Measurements from ENCODE around the gene TSTD2.

TSTD2 gene

GRCh38 chr9:97632985-97633858 is at the start of gene TSTD2, which contains the start of gene NCBP1:
Gene TSTD2 (minus strand): TSS chr9:97633368. CDS start chr9:97627562, 5,806 bp downstream.
Gene NCBP1 (plus strand): TSS chr9:97633821. CDS start chr9:97633882, 61 bp downstream.
- DNase-seq = peak; percentile 82 to 100 (median 96)

GRCh38 chr9:97682242-97682641 is 49.1 kb upstream of the TSTD2 start:
- no peak for DNase-seq

GRCh38 chr9:97675655-97676054 is 42.5 kb upstream of the TSTD2 start:
- no peak for DNase-seq

DNA sequence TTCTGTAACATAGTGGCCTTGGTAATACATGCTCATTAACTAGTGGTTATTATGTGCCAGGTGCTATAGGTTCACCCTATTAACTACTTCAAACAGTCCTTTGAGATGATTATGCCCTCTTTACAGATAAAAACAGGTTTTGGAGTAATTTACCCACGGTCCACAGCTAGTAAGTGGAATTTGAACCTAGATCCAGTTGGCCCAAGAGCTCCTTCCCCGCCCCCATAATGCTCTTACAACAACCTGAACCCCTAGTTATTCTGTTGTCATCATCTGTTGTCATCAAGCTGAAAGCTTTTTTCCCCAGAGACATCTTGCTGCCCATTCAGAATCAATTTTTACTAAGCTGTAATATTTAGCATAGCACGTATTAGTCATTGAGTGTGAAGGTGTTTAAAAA is 40.8 kb upstream of the TSTD2 start:
- no peak for DNase-seq

GRCh38 chr9:97672403-97672802 is 39.2 kb upstream of the TSTD2 start:
- no peak for DNase-seq

- no peak for DNase-seq
Observed at GRCh38 chr9:97670586-97670985, 37.4 kb upstream of the TSTD2 start.

GRCh38 chr9:97668485-97668884 is 35.3 kb upstream of the TSTD2 start:
- DNase-seq = no peak

GRCh38 chr9:97666907-97667686 is 33.9 kb upstream of the TSTD2 start:
- DNase-seq = no peak

- no peak for DNase-seq
Observed at GRCh38 chr9:97665742-97666141, 32.6 kb upstream of the TSTD2 start.

- no peak for DNase-seq
Observed at GRCh38 chr9:97660847-97661246, 27.7 kb upstream of the TSTD2 start.

DNA sequence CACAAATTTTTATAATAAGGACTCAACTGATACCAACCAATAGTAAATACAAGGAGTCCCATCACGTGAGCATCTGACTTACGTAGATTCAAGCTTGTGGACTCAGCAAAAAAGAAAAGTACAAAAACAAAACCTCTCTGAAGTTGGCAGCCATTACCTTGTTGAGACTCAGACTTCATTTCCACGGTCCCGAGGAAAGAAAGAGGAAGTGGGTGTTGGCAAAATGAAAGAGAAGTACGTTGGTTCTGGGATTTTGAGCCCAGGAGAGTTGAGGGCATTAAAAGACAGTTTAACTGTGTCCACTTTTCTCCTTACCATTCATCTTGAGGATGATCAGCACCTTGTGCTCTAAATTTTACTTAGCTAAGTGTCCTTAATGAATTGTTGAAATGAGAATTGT is 27.2 kb upstream of the TSTD2 start:
- DNase-seq = peak in 1 of 56 donors; percentile 11

DNA sequence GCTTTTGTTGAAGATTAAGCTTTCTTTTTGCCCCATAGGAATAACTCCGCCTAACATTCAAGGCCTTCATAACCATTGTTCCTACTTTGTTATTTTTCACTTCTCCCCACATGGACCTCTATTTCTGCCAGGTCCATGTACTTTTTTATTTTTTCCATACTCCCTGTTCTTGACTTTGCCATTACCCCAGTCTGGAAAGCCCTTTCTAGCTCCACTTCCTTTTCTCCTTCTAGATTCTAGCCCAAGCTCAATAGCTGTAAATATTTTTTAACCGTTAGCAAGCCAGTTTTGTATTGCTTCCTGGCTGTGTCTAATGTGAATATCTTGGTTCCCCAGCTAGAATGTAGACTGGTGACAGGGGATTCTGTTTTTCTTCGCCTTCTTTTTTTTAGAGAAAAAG is 26.6 kb upstream of the TSTD2 start:
- DNase-seq = no peak

DNA sequence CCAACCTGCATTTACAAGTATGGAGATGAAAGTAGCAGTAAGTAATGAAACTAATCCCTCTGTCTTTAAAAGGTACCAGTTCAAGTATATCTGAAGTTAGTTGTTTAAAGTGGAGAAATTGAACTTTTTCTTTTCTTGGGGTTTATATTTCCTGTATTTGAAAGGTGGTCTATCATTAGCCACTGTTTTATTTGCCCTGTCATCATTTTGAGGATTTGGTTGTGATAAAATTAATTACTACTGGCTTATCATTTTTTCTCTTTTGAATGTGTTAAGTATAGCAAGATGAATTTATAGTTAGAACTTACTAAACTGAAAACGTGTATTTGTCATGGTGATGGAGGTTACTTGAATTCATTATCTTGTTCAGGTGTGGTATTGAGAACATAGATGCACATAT is 25.5 kb upstream of the TSTD2 start:
- DNase-seq = no peak

DNA sequence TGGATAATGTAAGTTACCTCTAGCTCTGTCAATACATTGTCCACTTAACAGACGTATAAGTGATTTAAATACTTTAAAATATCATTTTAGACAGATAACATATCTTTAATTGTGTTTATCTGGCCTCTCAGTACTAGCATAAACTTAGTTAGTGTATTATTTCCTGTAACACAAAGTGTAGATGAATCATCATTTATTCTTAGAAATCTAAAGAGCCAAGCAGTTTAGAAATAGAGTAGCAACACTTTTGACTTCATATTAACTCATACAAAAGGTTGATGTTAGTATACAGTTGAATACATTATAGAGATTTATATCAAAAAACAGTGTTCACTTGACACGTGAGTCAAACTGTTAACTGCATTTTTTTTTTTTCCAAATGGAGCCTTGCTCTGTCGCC is 18.5 kb upstream of the TSTD2 start:
- no peak for DNase-seq

DNA sequence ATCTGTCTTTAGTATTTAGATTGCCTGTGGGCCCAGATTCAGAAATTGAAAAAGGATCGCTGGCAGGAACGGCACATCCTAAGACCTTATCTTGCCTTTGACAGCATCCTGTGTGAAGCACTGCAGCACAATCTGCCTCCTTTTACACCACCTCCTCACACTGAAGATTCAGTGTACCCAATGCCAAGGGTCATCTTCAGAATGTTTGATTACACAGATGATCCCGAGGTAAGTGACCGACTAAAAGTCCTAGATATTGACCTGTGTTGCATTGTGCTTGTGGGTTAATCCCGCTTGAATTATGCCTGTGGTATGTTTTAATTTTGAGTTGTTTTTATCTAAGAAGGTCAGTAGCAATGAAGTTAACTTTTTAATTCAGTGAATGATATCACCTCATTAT is 14.8 kb upstream of the TSTD2 start:
- DNase-seq = no peak

- no peak for DNase-seq
Observed at GRCh38 chr9:97645720-97646119, 12.6 kb upstream of the TSTD2 start.

DNA sequence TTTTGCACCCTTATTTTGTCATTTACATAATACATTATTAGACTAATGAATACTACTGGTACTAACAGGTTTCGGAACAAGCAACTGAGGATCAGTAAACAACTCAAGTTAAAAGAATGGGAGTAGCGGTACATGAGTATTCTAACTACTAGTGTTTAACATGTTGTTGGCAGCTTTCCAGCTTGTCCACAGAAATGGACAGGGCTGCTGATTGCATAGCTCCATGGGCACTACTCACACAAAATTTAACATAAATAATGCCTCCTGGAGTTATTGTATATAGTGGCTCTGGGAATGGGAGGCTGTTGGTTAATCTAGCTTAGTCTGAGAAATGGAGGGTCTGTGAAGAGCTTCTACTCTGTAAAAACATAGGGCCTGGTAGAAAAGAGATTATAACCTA is 7.2 kb upstream of the TSTD2 start:
- peak in 1 of 56 donors; percentile 4 for DNase-seq

DNA sequence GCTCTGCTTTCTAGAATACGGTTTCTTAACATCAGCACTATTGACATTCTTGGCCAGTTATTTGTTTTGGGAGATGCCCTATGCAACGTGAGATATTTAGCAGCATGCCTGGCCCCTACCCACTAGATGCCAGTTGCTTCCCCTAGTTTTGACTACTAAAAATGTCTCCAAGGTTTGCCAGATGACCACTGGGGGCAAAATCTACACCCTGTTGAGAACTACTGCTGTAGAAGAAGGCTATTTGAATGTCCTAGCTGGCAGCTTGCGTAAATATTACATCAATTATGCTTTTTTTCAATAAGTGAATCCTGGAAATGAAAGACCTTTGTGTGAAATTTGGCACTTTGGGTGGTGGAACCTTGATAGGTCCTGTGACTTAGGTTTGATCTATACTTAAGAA is 5.5 kb upstream of the TSTD2 start:
- no peak for DNase-seq

DNA sequence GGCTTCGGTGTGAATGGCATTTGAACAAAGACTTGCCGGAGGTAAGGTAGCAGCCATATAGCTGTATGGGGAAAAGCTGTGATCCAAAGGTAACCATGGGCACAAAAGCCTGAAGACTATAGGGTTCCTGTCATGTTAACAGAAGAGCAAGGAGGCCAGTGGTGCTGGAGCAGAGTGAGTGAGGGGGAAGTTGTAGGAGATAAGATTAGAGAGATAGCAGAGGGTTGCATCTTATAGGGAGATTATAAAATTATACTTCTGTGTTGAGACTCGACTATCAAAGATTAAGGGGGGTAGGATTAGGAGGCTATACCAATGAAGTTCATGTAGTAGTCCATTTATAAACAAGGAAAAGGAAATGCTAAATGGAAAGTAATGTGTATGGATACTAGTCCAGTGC is 3.7 kb upstream of the TSTD2 start:
- DNase-seq = no peak

DNA sequence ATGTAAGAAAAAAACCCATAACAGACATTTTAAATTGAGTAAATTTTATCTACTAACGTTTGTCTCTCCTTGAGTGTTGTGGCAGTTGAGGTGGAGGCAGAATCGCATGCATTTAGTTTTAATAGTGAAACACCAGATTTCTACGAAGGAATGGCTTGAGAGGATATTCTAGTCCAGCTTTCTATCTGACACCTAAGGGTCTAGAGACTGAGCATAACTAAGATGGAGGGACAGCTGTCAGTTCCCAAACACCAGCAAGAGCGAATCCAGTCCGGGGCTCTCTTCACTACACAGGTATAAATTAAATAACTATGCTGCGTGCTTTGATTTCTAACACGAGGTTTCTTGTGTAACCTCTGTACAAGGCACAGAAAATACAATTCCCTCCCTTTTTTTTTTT is 1.9 kb upstream of the TSTD2 start:
- no peak for DNase-seq

DNA sequence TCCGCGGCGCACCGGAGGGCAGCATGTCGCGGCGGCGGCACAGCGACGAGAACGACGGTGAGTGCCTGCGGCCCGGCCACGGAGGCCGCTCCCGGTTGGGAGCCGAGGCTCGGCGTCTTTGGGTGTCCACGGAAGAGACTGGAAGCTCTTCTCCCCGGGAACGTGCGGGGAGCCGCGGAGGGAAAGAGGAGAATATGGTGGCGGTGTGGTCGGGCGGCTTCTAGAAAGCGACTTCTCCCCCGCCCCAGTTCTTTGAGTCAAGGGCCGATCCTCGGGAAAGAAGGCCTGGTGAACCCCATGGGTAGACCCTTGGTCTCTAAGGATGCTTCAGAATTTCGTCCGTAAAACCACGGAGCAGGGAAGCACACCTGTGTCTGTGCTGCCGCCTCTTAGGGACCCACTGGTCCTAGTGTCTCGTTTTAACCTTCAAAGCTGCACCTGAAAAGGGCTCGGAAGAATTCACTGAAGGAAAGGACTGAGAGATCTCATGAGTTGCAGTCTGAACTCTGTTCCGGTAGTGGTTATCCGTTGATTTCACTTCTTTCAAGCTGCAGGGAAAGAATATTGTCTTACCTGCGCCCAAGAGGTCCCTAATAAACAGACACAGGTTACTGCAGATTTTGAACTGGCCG is 807 bp upstream of the TSTD2 start:
- DNase-seq = no peak

Data from nucleus accumbens (tissue), 56 donors.